Nephron progenitor cell (in vitro differentiated cells): Measurements from ENCODE around the gene EXOC4.
"Not testable (repeated sequence)": the region's sequence is repeated elsewhere in the genome, so short reads cannot be mapped to it uniquely, and the experiment has no call there.

Source experiments
- DNase-seq: peaks from one replicate; pipeline ENCODE4 v3.0.0; 2021
- H3K27ac Mint-ChIP-seq: 2 replicates; pipeline ENCODE4 v1.8.0; 2021; ENCODE audit warnings: mild to moderate bottlenecking, moderate library complexity, mixed read lengths
- H3K27me3 Mint-ChIP-seq: 2 replicates; pipeline ENCODE4 v1.8.0; 2021; ENCODE audit warnings: mild to moderate bottlenecking, low read depth, mixed read lengths; ENCODE audit not compliant: poor library complexity
- H3K36me3 Mint-ChIP-seq: 2 replicates; pipeline ENCODE4 v1.8.0; 2021; ENCODE audit warnings: low read depth, mixed read lengths
- H3K4me1 Mint-ChIP-seq: 2 replicates; pipeline ENCODE4 v1.8.0; 2021; ENCODE audit warnings: mixed read lengths
- H3K4me3 Mint-ChIP-seq: 2 replicates; pipeline ENCODE4 v1.8.0; 2021; ENCODE audit warnings: mild to moderate bottlenecking, moderate library complexity, mixed read lengths
- H3K9me3 Mint-ChIP-seq: 2 replicates; pipeline ENCODE4 v1.8.0; 2021; ENCODE audit warnings: mild to moderate bottlenecking, moderate library complexity, mixed read lengths
- CTCF ChIP-seq: fragments of 200-600 bp; sonication (generic); IDR thresholded peaks from 2 replicates; pipeline ENCODE4 v1.5.0; 2021; ENCODE audit warnings: antibody characterized with exemption

The EXOC4 gene

GRCh38 chr7:133642907-133643306 is 390.0 kb downstream of the EXOC4 start:
- Mint-ChIP-seq H3K36me3 (peaks cover 7% of the 10 kb centered on the region), H3K9me3 (peaks cover 8% of the 10 kb centered on the region), H3K27me3 (peaks cover 2% of the 10 kb centered on the region)

GRCh38 chr7:133643652-133644051 is 390.8 kb downstream of the EXOC4 start:
- not testable (repeated sequence) for H3K9me3 Mint-ChIP-seq, H3K4me3 Mint-ChIP-seq, H3K36me3 Mint-ChIP-seq, DNase-seq, H3K27me3 Mint-ChIP-seq, H3K27ac Mint-ChIP-seq
- H3K4me1 Mint-ChIP-seq: peaks cover 12% of the 10 kb centered on the region

More at GRCh38 chr7:133642907-133643306, 390.0 kb downstream of the EXOC4 start:
- no peak for DNase-seq
- Mint-ChIP-seq H3K4me3 (no peak overlapping the region), H3K27ac (no peak overlapping the region), H3K4me1 (peaks cover 12% of the 10 kb centered on the region)
- TF ChIP-seq CTCF: no peak

- Mint-ChIP-seq H3K4me3 (no peak overlapping the region), H3K36me3 (peaks cover 7% of the 10 kb centered on the region), H3K27me3 (no peaks in the 10 kb centered on the region), H3K9me3 (peaks cover 8% of the 10 kb centered on the region), H3K4me1 (peaks cover 12% of the 10 kb centered on the region), H3K27ac (peak overlapping the region; percentile 5)
- no peak for DNase-seq
- TF ChIP-seq CTCF: no peak
These were observed 393.1 kb downstream of the EXOC4 start for GRCh38 chr7:133645884-133646391.

- Mint-ChIP-seq H3K36me3 (peaks cover 7% of the 10 kb centered on the region), H3K27ac (no peak overlapping the region), H3K4me3 (no peak overlapping the region), H3K27me3 (no peaks in the 10 kb centered on the region), H3K9me3 (peaks cover 8% of the 10 kb centered on the region), H3K4me1 (peaks cover 12% of the 10 kb centered on the region)
- no peak for DNase-seq
- TF ChIP-seq CTCF: no peak
These were observed 393.8 kb downstream of the EXOC4 start for GRCh38 chr7:133646472-133647315.

- Mint-ChIP-seq H3K4me1 (peaks cover 23% of the 10 kb centered on the region), H3K27ac (no peak overlapping the region), H3K27me3 (no peaks in the 10 kb centered on the region), H3K4me3 (no peak overlapping the region), H3K9me3 (peaks cover 5% of the 10 kb centered on the region), H3K36me3 (no peaks in the 10 kb centered on the region)
- no peak for DNase-seq
- no peak for TF ChIP-seq CTCF
These were observed 396.7 kb downstream of the EXOC4 start for GRCh38 chr7:133649593-133649992.

GRCh38 chr7:133650069-133650468 is 397.2 kb downstream of the EXOC4 start:
- no peak for DNase-seq
- no peak for TF ChIP-seq CTCF
- Mint-ChIP-seq H3K27ac (no peak overlapping the region), H3K27me3 (no peaks in the 10 kb centered on the region), H3K9me3 (peaks cover 4% of the 10 kb centered on the region), H3K36me3 (no peaks in the 10 kb centered on the region), H3K4me1 (peaks cover 23% of the 10 kb centered on the region), H3K4me3 (no peak overlapping the region)
